22Rv1 (cell line): ENCODE results near the gene ARL9.

Experiments used
- H3K27ac ChIP-seq: fragments of 450-650 bp; 2 replicates; pipeline ENCODE4 v1.5.1; 2017
- CTCF ChIP-seq: fragments of 450-650 bp; IDR thresholded peaks from 2 replicates; pipeline ENCODE4 v1.5.1; 2017; ENCODE audit warnings: mild to moderate bottlenecking
- ZFX ChIP-seq: fragments of 450-650 bp; IDR thresholded peaks from 2 replicates; pipeline ENCODE4 v1.6.1; 2017; ENCODE audit warnings: antibody characterized with exemption, borderline replicate concordance

ARL9 gene

GRCh38 chr4:56466910-56467283 lies 38.7 kb upstream of the ARL9 start:
- H3K27ac ChIP-seq, result peak overlapping the region; percentile 96
- TF ChIP-seq CTCF (no peak), ZFX (no peak)

- H3K27ac ChIP-seq, result peak within 1 kb of the TSS; percentile 96
- no peak for TF ChIP-seq ZFX
- no peak for TF ChIP-seq CTCF
These were observed 38.1 kb upstream of the ARL9 start, which contains the start of gene SRP72 for GRCh38 chr4:56467284-56468096. Gene SRP72, plus strand, starts transcription at chr4:56467617. Its CDS starts 19 bp downstream, at chr4:56467636.

- peak overlapping the region; percentile 96 for H3K27ac ChIP-seq
- TF ChIP-seq ZFX (no peak), CTCF (no peak)
These were observed 37.5 kb upstream of the ARL9 start for GRCh38 chr4:56468097-56468422.

- no peak overlapping the region for H3K27ac ChIP-seq
- TF ChIP-seq CTCF (no peak), ZFX (no peak)
These were observed 35.9 kb upstream of the ARL9 start for GRCh38 chr4:56469489-56470210.

- TF ChIP-seq ZFX, result no peak
- TF ChIP-seq CTCF, result no peak
- H3K27ac ChIP-seq, result no peak overlapping the region
These were observed 29.7 kb upstream of the ARL9 start for GRCh38 chr4:56475917-56476316.

GRCh38 chr4:56477192-56477702 lies 28.3 kb upstream of the ARL9 start:
- no peak for TF ChIP-seq CTCF
- no peak for TF ChIP-seq ZFX
- no peak overlapping the region for H3K27ac ChIP-seq

- TF ChIP-seq CTCF (no peak), ZFX (no peak)
- H3K27ac ChIP-seq, result no peak overlapping the region
These were observed 24.9 kb upstream of the ARL9 start for GRCh38 chr4:56480691-56481090.
